ENCODE results near the gene ZNF239.
"Not testable (repeated sequence)": the region's sequence is repeated elsewhere in the genome, so short reads cannot be mapped to it uniquely, and the experiment has no call there.

ZNF239 gene

DNA sequence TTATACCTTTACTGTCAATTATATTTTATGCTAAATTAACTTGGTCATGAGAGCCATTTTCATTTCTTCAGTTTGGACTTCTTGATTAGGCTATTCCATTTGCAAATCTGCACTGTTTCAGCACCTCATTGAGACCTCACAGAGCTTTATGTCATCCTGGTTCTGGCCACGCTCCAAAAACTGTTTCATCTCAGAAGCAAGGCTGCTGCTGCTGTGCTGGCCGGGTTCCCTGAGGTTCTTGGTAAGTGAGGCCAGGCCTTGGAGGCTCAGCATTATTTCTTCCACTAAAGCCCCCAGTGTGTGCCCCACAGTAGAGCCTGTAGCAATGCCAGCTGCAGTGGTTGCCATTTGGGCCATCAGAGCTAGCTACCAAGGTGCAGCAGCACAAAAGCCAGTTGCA, 24.0 kb upstream of the ZNF239 start:
- no peaks in the 10 kb centered on the region for H3K36me3 ChIP-seq (replicated peaks)
- in situ Hi-C loops (cut with HindIII; ENCODE audit: low pct_ligation_motif_present, low sequenced_read_pairs): no loop called here
- H3K27ac ChIP-seq: no peak overlapping the region
- no peaks in the 10 kb centered on the region for H3K27me3 ChIP-seq (replicated peaks)
- peak; percentile 56 for DNase-seq
- TF ChIP-seq, protein P1, sequence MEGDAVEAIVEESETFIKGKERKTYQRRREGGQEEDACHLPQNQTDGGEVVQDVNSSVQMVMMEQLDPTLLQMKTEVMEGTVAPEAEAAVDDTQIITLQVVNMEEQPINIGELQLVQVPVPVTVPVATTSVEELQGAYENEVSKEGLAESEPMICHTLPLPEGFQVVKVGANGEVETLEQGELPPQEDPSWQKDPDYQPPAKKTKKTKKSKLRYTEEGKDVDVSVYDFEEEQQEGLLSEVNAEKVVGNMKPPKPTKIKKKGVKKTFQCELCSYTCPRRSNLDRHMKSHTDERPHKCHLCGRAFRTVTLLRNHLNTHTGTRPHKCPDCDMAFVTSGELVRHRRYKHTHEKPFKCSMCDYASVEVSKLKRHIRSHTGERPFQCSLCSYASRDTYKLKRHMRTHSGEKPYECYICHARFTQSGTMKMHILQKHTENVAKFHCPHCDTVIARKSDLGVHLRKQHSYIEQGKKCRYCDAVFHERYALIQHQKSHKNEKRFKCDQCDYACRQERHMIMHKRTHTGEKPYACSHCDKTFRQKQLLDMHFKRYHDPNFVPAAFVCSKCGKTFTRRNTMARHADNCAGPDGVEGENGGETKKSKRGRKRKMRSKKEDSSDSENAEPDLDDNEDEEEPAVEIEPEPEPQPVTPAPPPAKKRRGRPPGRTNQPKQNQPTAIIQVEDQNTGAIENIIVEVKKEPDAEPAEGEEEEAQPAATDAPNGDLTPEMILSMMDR (IDR thresholded peaks at IDR 0.05; ENCODE audit: low read depth, low read length, missing control alignments): no peak
- H3K4me3 ChIP-seq (ENCODE audit: low read depth, low read length): no peak overlapping the region

DNA sequence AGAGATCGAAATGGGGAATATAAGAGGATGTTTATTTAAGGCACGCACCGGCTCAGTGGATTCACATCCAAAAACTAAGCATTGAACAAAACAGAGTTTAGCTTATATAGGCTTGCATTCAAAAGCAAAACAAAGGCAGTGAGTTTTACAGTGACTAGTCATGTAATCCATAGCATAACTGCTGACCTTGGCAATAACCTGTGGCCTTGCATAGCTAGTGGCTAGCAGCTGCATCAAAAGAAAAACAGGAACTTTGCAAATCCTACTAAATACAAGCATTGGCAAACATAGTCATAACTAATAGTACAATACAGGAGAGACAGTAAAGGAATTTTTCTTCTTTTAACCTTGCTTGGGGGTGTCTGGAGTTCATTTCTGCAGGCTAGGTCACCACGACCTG, 22.1 kb upstream of the ZNF239 start:
- no peaks in the 10 kb centered on the region for H3K27me3 ChIP-seq (replicated peaks)
- H3K27ac ChIP-seq: no peak overlapping the region
- in situ Hi-C loops (cut with HindIII; ENCODE audit: low pct_ligation_motif_present, low sequenced_read_pairs): no loop called here
- DNase-seq: no peak
- no peak overlapping the region for H3K4me3 ChIP-seq (ENCODE audit: low read depth, low read length)
- H3K36me3 ChIP-seq (replicated peaks): no peaks in the 10 kb centered on the region
- TF ChIP-seq, protein P1 (IDR thresholded peaks at IDR 0.05; ENCODE audit: low read depth, low read length, missing control alignments): no peak

DNA sequence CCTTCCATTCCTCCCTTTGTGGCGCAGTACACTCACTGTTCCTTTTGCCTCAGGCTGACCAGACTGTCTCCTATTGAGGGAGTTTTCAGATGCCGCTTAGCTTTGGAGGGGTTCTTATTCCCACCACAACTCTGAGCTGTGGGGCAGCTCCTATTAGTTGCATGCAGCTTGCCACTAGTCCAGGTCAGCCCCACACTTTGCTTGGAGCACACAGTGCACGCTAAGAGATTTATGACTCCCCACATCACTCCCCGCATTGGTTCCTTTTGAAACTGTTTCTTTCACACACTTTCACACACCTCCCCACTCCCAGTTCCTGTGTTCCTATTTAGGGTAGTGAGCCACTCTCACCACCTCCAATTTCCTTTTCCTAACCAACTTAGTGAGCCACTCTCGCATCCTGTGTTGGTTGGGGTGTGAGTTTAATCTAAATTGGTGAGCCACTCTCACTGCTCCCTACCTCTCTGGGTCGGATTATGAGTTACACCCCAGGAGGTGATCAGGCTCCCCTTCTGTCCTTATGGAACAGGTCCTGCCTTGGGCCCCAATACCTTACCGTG, 21.4 kb upstream of the ZNF239 start:
- Histone ChIP-seq H3K27me3 (replicated peaks) (no peaks in the 10 kb centered on the region), H3K27ac (no peak overlapping the region), H3K4me3 (ENCODE audit: low read depth, low read length) (no peak overlapping the region), H3K36me3 (replicated peaks) (no peaks in the 10 kb centered on the region)
- DNase-seq: no peak
- in situ Hi-C loops (cut with HindIII; ENCODE audit: low pct_ligation_motif_present, low sequenced_read_pairs): no loop called here
- TF ChIP-seq, protein P1 (IDR thresholded peaks at IDR 0.05; ENCODE audit: low read depth, low read length, missing control alignments): no peak

DNA sequence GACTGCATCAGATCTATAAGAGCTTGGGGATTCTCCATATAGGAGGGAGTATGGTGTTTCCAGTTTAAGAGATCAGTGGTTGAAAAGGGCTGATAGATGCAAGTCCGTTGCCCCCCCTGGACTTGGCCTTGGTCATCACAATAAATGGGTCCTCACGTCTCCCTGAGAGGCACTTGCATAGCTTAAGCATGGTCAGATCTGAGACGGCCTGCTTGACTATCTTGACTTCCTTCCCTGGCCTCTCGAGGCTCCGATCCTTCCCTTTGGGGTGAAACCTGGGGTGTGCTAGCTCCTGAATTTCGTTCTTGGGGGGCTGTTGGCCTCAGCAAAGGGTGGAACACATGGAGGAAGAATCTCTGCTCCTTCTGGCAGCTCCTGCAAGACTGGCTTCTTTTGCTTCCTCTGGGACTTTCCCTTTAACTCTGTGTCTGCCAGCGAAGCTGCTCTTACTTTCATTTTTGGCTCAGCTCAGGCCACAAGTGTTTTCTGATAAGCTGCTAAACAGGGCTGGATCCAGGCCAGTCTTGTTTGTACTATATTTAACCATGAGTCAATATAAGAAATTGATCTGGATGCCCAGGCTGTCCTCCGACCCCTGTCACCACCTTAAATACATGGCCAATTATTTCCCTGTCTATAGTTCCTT, 20.7 kb upstream of the ZNF239 start:
- Histone ChIP-seq H3K4me3 (ENCODE audit: low read depth, low read length) (peak overlapping the region; percentile 9), H3K27ac (no peak overlapping the region), H3K36me3 (replicated peaks) (no peaks in the 10 kb centered on the region), H3K27me3 (replicated peaks) (no peaks in the 10 kb centered on the region)
- TF ChIP-seq, protein P1 (IDR thresholded peaks at IDR 0.05; ENCODE audit: low read depth, low read length, missing control alignments): no peak
- in situ Hi-C loops (cut with HindIII; ENCODE audit: low pct_ligation_motif_present, low sequenced_read_pairs): no loop called here
- DNase-seq: peak; percentile 62

DNA sequence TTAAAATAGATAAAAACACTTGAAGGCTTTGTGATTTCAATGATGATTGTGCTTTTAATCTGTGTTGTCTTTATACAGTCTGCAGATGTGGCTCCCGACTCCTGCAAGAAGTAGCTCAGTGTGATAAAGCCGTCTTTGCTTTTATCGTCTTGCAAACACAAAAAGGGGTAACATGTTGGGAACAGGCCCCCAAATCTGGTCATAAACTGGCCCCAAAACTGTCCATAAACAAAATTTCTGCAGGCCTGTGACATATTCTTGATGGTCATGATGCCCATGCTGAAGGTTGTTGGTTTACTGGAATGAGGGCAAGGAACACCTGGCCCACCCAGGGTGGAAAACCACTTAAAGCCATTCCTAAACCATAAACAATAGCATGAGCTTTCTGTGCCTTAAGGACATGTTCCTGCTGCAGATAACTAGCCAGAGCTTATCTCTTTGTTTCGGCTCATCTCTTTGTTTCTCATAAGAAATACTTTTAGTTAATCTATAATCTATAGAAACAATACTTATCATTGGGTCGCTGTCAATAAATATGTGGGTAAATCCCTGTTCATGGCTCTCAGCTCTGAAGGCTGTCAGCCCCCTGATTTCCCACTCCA, 17.0 kb upstream of the ZNF239 start:
- DNase-seq: no peak
- TF ChIP-seq, protein P1 (IDR thresholded peaks at IDR 0.05; ENCODE audit: low read depth, low read length, missing control alignments): no peak
- Histone ChIP-seq H3K4me3 (ENCODE audit: low read depth, low read length) (no peak overlapping the region), H3K36me3 (replicated peaks) (no peaks in the 10 kb centered on the region), H3K27me3 (replicated peaks) (no peaks in the 10 kb centered on the region), H3K27ac (no peak overlapping the region)
- in situ Hi-C loops (cut with HindIII; ENCODE audit: low pct_ligation_motif_present, low sequenced_read_pairs): no loop called here

DNA sequence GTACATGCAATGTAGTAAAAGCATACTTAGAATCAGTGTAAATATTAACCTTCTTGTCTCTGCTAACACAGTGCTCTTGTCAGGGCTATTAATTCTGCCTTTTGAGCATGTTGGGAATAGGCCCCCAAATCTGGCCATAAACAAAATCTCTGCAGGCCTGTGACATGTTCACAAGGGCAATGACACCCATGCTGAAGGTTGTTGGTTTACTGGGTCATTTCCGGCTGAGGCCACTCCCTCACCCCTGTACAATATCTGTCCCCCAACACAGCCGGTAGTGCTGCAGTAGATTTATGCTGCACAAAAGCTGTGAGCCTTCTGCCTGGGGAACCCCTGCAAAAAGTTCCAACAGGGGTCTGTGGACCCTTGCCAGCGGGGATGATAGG, 12.3 kb upstream of the ZNF239 start:
- H3K4me3 ChIP-seq (ENCODE audit: low read depth, low read length); H3K27me3 ChIP-seq (replicated peaks); DNase-seq; H3K36me3 ChIP-seq (replicated peaks); in situ Hi-C loops (cut with HindIII; ENCODE audit: low pct_ligation_motif_present, low sequenced_read_pairs); H3K27ac ChIP-seq: not testable (repeated sequence)

All from brain microvascular endothelial cell (primary cell).